ENCODE results near the gene NACC2.

DNA sequence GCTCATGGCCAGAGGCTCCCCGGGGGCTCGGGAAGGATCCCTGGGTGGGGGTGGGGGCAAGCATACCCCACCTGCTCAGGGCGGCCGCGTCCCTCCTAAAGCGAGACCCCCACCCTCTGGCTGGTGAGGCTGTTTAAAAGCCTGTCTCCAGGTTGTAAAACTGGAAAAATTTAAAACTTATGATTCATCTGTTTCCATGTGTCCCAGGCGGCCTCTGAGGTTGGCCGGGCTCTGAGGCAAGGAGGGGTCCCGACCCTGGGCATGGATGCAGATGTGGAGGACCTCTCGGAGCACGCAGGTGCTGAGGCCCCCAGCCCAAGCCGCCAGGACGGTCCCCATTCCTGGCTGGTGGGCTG, 47.7 kb upstream of the NACC2 start:
- TF ChIP-seq, protein P1, sequence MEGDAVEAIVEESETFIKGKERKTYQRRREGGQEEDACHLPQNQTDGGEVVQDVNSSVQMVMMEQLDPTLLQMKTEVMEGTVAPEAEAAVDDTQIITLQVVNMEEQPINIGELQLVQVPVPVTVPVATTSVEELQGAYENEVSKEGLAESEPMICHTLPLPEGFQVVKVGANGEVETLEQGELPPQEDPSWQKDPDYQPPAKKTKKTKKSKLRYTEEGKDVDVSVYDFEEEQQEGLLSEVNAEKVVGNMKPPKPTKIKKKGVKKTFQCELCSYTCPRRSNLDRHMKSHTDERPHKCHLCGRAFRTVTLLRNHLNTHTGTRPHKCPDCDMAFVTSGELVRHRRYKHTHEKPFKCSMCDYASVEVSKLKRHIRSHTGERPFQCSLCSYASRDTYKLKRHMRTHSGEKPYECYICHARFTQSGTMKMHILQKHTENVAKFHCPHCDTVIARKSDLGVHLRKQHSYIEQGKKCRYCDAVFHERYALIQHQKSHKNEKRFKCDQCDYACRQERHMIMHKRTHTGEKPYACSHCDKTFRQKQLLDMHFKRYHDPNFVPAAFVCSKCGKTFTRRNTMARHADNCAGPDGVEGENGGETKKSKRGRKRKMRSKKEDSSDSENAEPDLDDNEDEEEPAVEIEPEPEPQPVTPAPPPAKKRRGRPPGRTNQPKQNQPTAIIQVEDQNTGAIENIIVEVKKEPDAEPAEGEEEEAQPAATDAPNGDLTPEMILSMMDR (IDR thresholded peaks at IDR 0.05) = no peak
- TF ChIP-seq POLR2A (IDR thresholded peaks at IDR 0.05) = no peak
- no peak for TF ChIP-seq EP300 (IDR thresholded peaks at IDR 0.05)
